PC-3 (cell line): ENCODE results near the gene UGT1A3.

Experiments used
- EZH2 ChIP-seq: fragments of 300-600 bp; sonication (generic); IDR thresholded peaks from one replicate; pipeline ENCODE4 v1.6.1; 2017; ENCODE audit warnings: antibody characterized with exemption, mild to moderate bottlenecking, low read length; ENCODE audit not compliant: unreplicated experiment
- EZH2phosphoT487 ChIP-seq: fragments of 300-600 bp; sonication (generic); IDR thresholded peaks from 2 replicates; pipeline ENCODE4 v1.6.1; 2018; ENCODE audit warnings: mild to moderate bottlenecking, antibody characterized with exemption, low read length, borderline replicate concordance
- TF ChIP-seq, protein P1 (sequence below): fragments of 300-600 bp; sonication (generic); conservative IDR thresholded peaks from 2 replicates; pipeline ENCODE4 v1.5.1; 2017; ENCODE audit warnings: antibody characterized with exemption, low read depth, mild to moderate bottlenecking, low read length

DNA sequence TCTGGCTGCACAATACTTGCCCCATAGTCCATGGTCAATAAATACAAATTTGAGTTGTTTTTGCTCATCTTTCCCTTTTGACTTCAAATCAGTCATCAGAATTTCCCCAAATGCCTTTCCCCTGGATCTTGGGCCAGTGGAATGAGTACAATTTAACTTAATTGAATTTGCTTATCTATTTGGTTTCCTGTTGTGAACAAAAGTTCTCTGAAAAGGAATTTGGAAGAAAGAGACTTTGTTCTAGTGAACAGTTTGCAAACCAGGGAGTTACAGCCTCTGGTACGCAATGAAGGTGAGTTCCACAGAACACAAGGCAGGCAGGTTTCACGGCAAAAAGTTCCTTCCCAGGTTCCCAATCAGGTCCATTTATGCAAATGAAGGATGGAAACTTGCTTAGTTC is 30.0 kb downstream of the UGT1A3 start:
- TF ChIP-seq EZH2: no peak
- TF ChIP-seq, protein P1, sequence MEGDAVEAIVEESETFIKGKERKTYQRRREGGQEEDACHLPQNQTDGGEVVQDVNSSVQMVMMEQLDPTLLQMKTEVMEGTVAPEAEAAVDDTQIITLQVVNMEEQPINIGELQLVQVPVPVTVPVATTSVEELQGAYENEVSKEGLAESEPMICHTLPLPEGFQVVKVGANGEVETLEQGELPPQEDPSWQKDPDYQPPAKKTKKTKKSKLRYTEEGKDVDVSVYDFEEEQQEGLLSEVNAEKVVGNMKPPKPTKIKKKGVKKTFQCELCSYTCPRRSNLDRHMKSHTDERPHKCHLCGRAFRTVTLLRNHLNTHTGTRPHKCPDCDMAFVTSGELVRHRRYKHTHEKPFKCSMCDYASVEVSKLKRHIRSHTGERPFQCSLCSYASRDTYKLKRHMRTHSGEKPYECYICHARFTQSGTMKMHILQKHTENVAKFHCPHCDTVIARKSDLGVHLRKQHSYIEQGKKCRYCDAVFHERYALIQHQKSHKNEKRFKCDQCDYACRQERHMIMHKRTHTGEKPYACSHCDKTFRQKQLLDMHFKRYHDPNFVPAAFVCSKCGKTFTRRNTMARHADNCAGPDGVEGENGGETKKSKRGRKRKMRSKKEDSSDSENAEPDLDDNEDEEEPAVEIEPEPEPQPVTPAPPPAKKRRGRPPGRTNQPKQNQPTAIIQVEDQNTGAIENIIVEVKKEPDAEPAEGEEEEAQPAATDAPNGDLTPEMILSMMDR: no peak
- no peak for TF ChIP-seq EZH2phosphoT487
